ENCODE results near the gene EPHA10. TPM values are rescaled to one million over a fixed set of nuclear protein-coding genes. Genes with fewer than 3 reads are reported as not detected.

EPHA10 gene
- total and polyA plus RNA-seq, 4 donors: under 0.01 to 0.09 (median 0.03) TPM; not detected in 1

GRCh38 chr1:37746806-37747205, 18.1 kb downstream of the EPHA10 start:
- Histone ChIP-seq H3K27ac (ENCODE audit: low read depth in 1 of 2, low read length in 2 of 2) (no peak overlapping the region), H3K27me3 (ENCODE audit: control insufficient read depth in 4 of 4, insufficient read depth in 4 of 4, low read length in 3 of 4) (peaks cover 0 to 3% (median under 1%) of the 10 kb centered on the region in 4 donors), H3K4me1 (ENCODE audit: control insufficient read depth in 4 of 4, insufficient read depth in 4 of 4, low read length in 3 of 4) (no peaks in the 10 kb centered on the region), H3K4me3 (ENCODE audit: low read depth in 1 of 3, low read length in 3 of 3) (no peak overlapping the region), H3K36me3 (ENCODE audit: control insufficient read depth in 4 of 4, insufficient read depth in 3 of 4, low read depth in 1 of 4, low read length in 3 of 4) (no peaks in the 10 kb centered on the region), H3K9ac (ENCODE audit: low read depth in 1 of 2, low read length in 2 of 2) (no peak overlapping the region), H3K9me3 (ENCODE audit: control insufficient read depth in 4 of 4, low read length in 3 of 4) (no peaks in the 10 kb centered on the region)
- WGBS: 96% methylated on average over 3 of the region's 3 CpGs
- DNase-seq (ENCODE audit: low spot score): no peak
- no peak for TF ChIP-seq HNF4G (IDR thresholded peaks at IDR 0.05)
- TF ChIP-seq NR2F2 (IDR thresholded peaks at IDR 0.05): no peak
- no peak for TF ChIP-seq FOXA1 (IDR thresholded peaks at IDR 0.05)
- no peak for TF ChIP-seq JUND (IDR thresholded peaks at IDR 0.05)
- no peak for TF ChIP-seq HNF4A (conservative IDR thresholded peaks at IDR 0.05)
- TF ChIP-seq FOXA2 (IDR thresholded peaks at IDR 0.05): no peak
- TF ChIP-seq EGR1 (IDR thresholded peaks at IDR 0.05; ENCODE audit: low read depth in 2 of 2): no peak
- TF ChIP-seq TAF1 (conservative IDR thresholded peaks at IDR 0.05): no peak
- TF ChIP-seq GABPA (IDR thresholded peaks at IDR 0.05 in 1 of 2, conservative IDR thresholded peaks at IDR 0.05 in 1 of 2): no peak
- TF ChIP-seq RAD21 (IDR thresholded peaks at IDR 0.05): no peak
- TF ChIP-seq ATF3 (IDR thresholded peaks at IDR 0.05): no peak
- no peak for TF ChIP-seq REST (IDR thresholded peaks at IDR 0.05)
- no peak for TF ChIP-seq ZBTB33 (IDR thresholded peaks at IDR 0.05)
- TF ChIP-seq RXRA (IDR thresholded peaks at IDR 0.05): no peak
- TF ChIP-seq SP1 (IDR thresholded peaks at IDR 0.05): no peak
- no peak for TF ChIP-seq YY1 (IDR thresholded peaks at IDR 0.05)
- TF ChIP-seq MAX (IDR thresholded peaks at IDR 0.05): no peak
- no peak for TF ChIP-seq CTCF (IDR thresholded peaks at IDR 0.05; ENCODE audit: low read depth, low read length, missing input control)

Measured in liver (tissue), 9 donors.